Stimulated activated naive B cell treated with anti-CD40 and anti-IgM and Interleukin-4, amounts not matched to agents 10 μg/mL and 1 μg/mL and 100 μg/mL, for 72 hours (primary cell): ENCODE results near the gene OSBPL5.

Source experiments
- ATAC-seq, 2 donors: fragments of 150-1000 bp; cut with Tn5 transposase; replicated peaks; 2 replicates each; pipeline ENCODE4 v1.10.0; 2021; ENCODE audit warnings: moderate library complexity in 1 of 2
- DNase-seq: peaks from one replicate; pipeline ENCODE4 v3.0.0; 2021
- H3K27ac Mint-ChIP-seq: one replicate; pipeline ENCODE4 v1.8.0; 2022; ENCODE audit warnings: mild to moderate bottlenecking, mixed read lengths
- H3K27me3 Mint-ChIP-seq, 2 donors: one replicate each; pipeline ENCODE4 v1.8.0; 2022; ENCODE audit warnings: mixed read lengths in 2 of 2
- H3K36me3 Mint-ChIP-seq, 2 donors: one replicate each; pipeline ENCODE4 v1.8.0; 2022; ENCODE audit warnings: mixed read lengths in 2 of 2, mild to moderate bottlenecking in 1 of 2
- H3K4me1 Mint-ChIP-seq, 2 donors: one replicate each; pipeline ENCODE4 v1.8.0; 2022; ENCODE audit warnings: mixed read lengths in 2 of 2, mild to moderate bottlenecking in 1 of 2
- H3K4me3 Mint-ChIP-seq, 2 donors: one replicate each; pipeline ENCODE4 v1.8.0; 2022; ENCODE audit warnings: mild to moderate bottlenecking in 2 of 2, mixed read lengths in 2 of 2, moderate library complexity in 1 of 2
- H3K9me3 Mint-ChIP-seq, 2 donors: one replicate each; pipeline ENCODE4 v1.8.0; 2022; ENCODE audit warnings: mixed read lengths in 2 of 2, mild to moderate bottlenecking in 1 of 2

The OSBPL5 gene

GRCh38 chr11:3089236-3090061 is 75.7 kb downstream of the OSBPL5 start:
- Mint-ChIP-seq H3K27ac (no peak overlapping the region), H3K36me3 (no peaks in the 10 kb centered on the region), H3K27me3 (peaks cover 11 to 23% of the 10 kb centered on the region in 2 donors), H3K4me3 (no peak overlapping the region), H3K4me1 (peaks cover 4 to 13% of the 10 kb centered on the region in 2 donors), H3K9me3 (no peaks in the 10 kb centered on the region)
- ATAC-seq: no peak
- no peak for DNase-seq

- Mint-ChIP-seq H3K36me3 (no peaks in the 10 kb centered on the region), H3K4me3 (no peak overlapping the region), H3K4me1 (peaks cover 4 to 13% of the 10 kb centered on the region in 2 donors), H3K9me3 (no peaks in the 10 kb centered on the region), H3K27ac (no peak overlapping the region), H3K27me3 (peaks cover 10 to 26% of the 10 kb centered on the region in 2 donors)
- DNase-seq (no peak), ATAC-seq (no peak)
Observed at GRCh38 chr11:3088806-3089205, 76.3 kb downstream of the OSBPL5 start.

DNA sequence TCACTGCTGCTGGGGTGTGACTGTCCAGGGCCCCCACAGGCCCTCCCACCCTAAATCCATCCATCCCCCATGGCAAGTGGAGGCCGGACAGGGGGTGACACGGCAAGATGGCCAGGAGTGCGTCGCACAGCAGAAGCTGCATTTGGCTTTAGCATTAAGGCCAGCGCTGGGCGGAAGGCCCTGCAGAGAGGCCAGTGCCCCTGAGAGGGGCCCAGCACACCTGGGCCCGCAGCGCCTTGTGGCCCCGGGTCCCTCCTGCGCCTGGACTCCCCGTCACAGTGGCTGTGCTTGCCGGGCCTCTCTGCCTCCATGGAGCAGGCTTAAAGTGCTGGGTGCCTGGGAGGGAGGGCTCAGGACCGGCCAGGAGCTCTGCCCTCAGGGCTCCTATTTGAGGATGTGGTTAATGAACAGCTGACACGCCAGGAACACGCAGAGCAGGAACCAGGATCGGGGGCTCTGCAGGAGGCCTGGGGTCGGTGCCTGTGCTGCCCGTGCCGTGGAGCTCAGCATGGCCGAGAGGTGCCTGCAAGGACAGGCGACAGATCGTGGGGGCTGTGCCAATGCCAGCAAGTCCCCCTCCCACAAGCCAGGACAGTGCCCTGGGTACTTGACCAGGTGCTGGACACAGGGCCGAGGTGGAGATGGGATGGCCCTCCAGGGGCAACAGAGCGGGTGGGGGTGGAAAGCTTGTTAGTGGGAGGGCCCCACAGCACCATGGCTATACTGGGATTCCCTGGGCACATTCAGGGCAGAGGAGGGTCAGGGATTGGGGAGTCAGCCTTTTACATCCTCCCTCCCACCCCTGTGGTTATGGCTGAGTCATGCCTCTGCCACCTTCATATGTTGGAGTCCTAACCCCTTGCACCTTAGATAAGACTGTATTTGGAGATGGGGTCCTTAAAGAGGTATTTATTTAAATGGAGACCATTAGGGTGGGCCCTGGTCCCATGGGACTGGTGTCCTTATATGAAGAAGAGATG is 77.0 kb downstream of the OSBPL5 start:
- Mint-ChIP-seq H3K9me3 (no peaks in the 10 kb centered on the region), H3K4me1 (peaks cover 4 to 13% of the 10 kb centered on the region in 2 donors), H3K27ac (no peak overlapping the region), H3K36me3 (no peaks in the 10 kb centered on the region), H3K27me3 (peaks cover 4 to 25% of the 10 kb centered on the region in 2 donors), H3K4me3 (no peak overlapping the region)
- DNase-seq (no peak), ATAC-seq (no peak)

DNA sequence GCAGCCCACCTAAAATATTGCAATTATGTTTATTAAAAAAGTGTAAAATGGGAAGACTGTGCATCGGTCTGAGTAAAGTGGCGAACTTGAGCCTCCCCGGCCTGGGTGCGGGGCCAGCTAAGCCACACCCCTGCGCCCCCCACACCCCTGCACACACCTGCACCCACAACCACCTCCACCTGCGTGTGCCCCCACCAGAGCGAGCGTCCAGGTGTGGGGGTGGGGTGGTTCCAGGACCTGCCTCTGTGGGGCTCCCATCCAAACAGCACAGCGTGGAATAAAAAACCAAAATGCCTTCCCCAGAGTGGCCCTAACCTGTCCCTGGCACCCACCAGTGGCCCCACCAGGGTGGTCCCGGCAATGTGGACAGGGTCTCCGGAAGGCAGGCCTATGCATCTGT is 77.7 kb downstream of the OSBPL5 start:
- H3K27ac Mint-ChIP-seq: no peak overlapping the region
- no peaks in the 10 kb centered on the region for H3K9me3 Mint-ChIP-seq
- H3K4me1 Mint-ChIP-seq: peaks cover 4 to 13% of the 10 kb centered on the region in 2 donors
- DNase-seq (no peak), ATAC-seq (no peak)
- no peaks in the 10 kb centered on the region for H3K36me3 Mint-ChIP-seq
- peaks cover 4 to 25% of the 10 kb centered on the region in 2 donors for H3K27me3 Mint-ChIP-seq
- no peak overlapping the region for H3K4me3 Mint-ChIP-seq

GRCh38 chr11:3086671-3087150 is 78.4 kb downstream of the OSBPL5 start:
- no peak for ATAC-seq
- DNase-seq: no peak
- H3K27ac Mint-ChIP-seq: no peak overlapping the region
- H3K27me3 Mint-ChIP-seq: peaks cover 0 to 21% of the 10 kb centered on the region in 2 donors
- no peak overlapping the region for H3K4me3 Mint-ChIP-seq
- no peaks in the 10 kb centered on the region for H3K9me3 Mint-ChIP-seq
- no peaks in the 10 kb centered on the region for H3K36me3 Mint-ChIP-seq
- H3K4me1 Mint-ChIP-seq: peaks cover 0 to 9% of the 10 kb centered on the region in 2 donors

GRCh38 chr11:3086114-3086513 is 79.0 kb downstream of the OSBPL5 start:
- Mint-ChIP-seq H3K27ac (no peak overlapping the region), H3K9me3 (no peaks in the 10 kb centered on the region)
- no peak for ATAC-seq

DNA sequence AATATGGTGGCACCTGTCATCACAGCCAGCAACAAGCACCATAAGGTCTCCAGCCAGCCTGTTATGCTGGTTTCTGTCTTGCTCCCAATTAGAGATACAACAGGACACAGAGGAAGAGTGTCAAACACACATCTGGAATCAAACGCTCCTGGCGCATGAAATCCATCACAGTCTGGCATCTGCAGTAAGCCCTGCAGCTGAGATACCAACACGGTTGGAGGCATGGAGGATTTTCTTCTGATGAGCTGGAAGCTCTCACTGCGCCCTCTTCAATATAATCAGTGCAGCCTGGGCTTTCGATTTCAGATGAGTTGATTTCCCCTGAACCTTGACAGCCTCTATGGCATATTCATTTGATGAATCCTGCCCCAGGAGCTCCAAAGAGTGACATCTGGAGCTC is 80.1 kb downstream of the OSBPL5 start:
- no peaks in the 10 kb centered on the region for H3K36me3 Mint-ChIP-seq
- DNase-seq (no peak), ATAC-seq (no peak)
- peaks cover 2 to 4% of the 10 kb centered on the region in 2 donors for H3K9me3 Mint-ChIP-seq
- H3K4me3 Mint-ChIP-seq: no peak overlapping the region
- no peaks in the 10 kb centered on the region for H3K4me1 Mint-ChIP-seq
- peaks cover 7 to 22% of the 10 kb centered on the region in 2 donors for H3K27me3 Mint-ChIP-seq
- no peak overlapping the region for H3K27ac Mint-ChIP-seq

More at GRCh38 chr11:3086114-3086513, 79.0 kb downstream of the OSBPL5 start:
- Mint-ChIP-seq H3K4me1 (peaks cover 0 to 3% of the 10 kb centered on the region in 2 donors), H3K36me3 (no peaks in the 10 kb centered on the region), H3K27me3 (peaks cover under 1 to 19% of the 10 kb centered on the region in 2 donors), H3K4me3 (no peak overlapping the region)
- DNase-seq: no peak

DNA sequence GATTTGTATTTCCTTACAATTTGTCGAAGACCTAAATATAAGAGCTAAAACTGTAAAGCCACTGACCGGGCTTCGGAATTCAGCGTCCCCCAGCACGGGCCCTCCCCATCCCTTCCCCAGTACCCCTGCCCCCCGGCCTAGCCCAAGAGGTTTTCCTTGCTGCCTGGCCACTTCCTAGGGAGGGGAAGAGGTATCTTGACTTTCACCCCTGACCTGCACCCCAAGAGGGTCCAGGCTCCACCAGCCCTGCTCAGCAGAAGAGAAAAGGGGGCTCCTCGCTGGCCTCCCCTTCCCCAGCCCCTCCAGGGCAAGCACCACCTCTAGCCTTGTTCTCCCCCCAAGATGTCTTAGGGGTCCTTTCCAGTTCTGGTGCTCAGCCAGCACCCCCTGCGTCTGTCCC is 81.8 kb downstream of the OSBPL5 start:
- no peaks in the 10 kb centered on the region for H3K36me3 Mint-ChIP-seq
- no peak overlapping the region for H3K4me3 Mint-ChIP-seq
- H3K4me1 Mint-ChIP-seq: no peaks in the 10 kb centered on the region
- H3K27ac Mint-ChIP-seq: no peak overlapping the region
- ATAC-seq (no peak), DNase-seq (no peak)
- H3K9me3 Mint-ChIP-seq: peaks cover 2 to 4% of the 10 kb centered on the region in 2 donors
- peaks cover 13 to 22% of the 10 kb centered on the region in 2 donors for H3K27me3 Mint-ChIP-seq

DNA sequence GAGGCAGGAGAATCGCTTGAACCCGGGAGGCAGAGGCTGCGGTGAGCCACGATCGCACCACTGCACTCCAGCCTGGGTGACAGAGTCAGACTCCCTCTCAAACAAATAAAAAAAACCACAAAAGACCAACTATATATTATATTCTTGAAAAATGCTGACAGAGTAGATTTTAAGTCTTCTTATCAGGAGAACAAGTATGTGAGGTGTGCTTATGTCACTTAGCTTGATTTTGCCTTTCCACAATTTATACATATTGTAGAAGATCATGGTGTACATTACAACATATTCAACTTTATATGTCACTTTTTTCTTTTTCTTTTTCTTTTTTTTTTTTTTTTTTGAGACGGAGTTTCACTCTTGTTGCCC is 83.7 kb downstream of the OSBPL5 start:
- Mint-ChIP-seq H3K4me3 (no peak overlapping the region), H3K9me3 (peaks cover 2 to 4% of the 10 kb centered on the region in 2 donors), H3K27me3 (peaks cover 25 to 26% of the 10 kb centered on the region in 2 donors), H3K27ac (no peak overlapping the region), H3K4me1 (no peaks in the 10 kb centered on the region), H3K36me3 (no peaks in the 10 kb centered on the region)
- ATAC-seq: no peak
- no peak for DNase-seq

GRCh38 chr11:3080733-3081385 is 84.3 kb downstream of the OSBPL5 start:
- Mint-ChIP-seq H3K27me3 (peaks cover 24 to 25% of the 10 kb centered on the region in 2 donors), H3K4me1 (no peaks in the 10 kb centered on the region), H3K4me3 (no peak overlapping the region), H3K9me3 (peaks cover 2 to 4% of the 10 kb centered on the region in 2 donors), H3K27ac (no peak overlapping the region), H3K36me3 (no peaks in the 10 kb centered on the region)
- ATAC-seq (no peak), DNase-seq (no peak)

DNA sequence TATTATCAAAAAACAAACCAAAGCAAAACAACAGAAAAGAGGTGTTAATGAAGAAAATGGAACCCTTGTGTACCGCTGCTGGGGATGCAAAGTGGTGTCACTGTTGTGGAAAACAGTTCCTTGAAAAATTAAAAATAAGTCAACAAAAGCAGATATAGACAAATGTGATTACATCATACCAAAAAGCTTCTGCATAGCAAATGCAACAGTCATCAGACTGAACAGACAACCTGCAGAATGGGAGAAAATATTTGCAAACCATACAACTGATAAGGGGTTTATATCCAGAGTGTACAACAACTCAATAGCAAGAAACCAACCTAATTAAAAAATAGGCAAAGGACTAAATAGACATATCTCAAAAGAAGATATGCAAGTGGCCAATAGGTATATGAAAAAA is 85.0 kb downstream of the OSBPL5 start:
- Mint-ChIP-seq H3K4me3 (no peak overlapping the region), H3K36me3 (no peaks in the 10 kb centered on the region), H3K9me3 (peaks cover 2 to 4% of the 10 kb centered on the region in 2 donors), H3K27ac (no peak overlapping the region), H3K4me1 (no peaks in the 10 kb centered on the region), H3K27me3 (peaks cover 20 to 25% of the 10 kb centered on the region in 2 donors)
- DNase-seq (no peak), ATAC-seq (no peak)

- no peak for ATAC-seq
- H3K4me3 Mint-ChIP-seq: no peak overlapping the region
- no peaks in the 10 kb centered on the region for H3K36me3 Mint-ChIP-seq
- H3K27ac Mint-ChIP-seq: no peak overlapping the region
- DNase-seq: no peak
- H3K9me3 Mint-ChIP-seq: peaks cover 2 to 4% of the 10 kb centered on the region in 2 donors
- H3K4me1 Mint-ChIP-seq: peaks cover 0 to 2% of the 10 kb centered on the region in 2 donors
- H3K27me3 Mint-ChIP-seq: peaks cover 9 to 25% of the 10 kb centered on the region in 2 donors
Observed at GRCh38 chr11:3077846-3078440, 87.2 kb downstream of the OSBPL5 start.

DNA sequence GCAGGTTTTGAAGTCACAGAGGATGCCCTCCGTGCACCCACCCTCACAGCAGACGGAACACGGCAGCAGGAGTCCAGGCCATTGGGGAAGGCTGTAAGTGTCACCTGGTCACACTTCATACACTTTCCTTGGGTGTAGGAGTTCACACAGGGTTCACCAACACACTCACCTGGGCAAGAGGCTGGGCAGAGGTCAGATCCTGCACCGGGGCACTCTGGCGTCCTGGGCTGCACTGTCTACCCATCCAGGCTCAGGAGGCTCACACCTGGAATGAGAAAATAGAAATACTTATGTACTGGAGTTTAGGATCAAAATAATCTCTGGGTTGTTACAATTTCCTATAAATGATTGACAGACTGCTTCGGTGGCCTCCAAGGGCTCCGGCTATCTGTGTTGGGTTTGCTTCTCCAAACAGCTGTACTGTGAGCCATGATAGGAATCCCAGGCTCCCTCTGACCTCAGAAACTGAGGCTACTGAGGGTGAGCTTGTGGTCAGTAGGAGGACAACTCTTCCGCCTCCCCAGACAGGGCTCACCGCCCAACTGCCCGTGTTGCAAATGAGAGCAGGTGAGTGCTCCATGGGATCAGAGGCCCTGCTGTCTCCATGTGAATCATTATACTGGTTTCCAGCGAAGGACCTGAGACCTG is 87.8 kb downstream of the OSBPL5 start:
- ATAC-seq: no peak
- DNase-seq: no peak
- Mint-ChIP-seq H3K27ac (no peak overlapping the region), H3K27me3 (peaks cover 9 to 25% of the 10 kb centered on the region in 2 donors), H3K36me3 (no peaks in the 10 kb centered on the region), H3K9me3 (peaks cover 2 to 4% of the 10 kb centered on the region in 2 donors), H3K4me3 (no peak overlapping the region), H3K4me1 (peaks cover 0 to 2% of the 10 kb centered on the region in 2 donors)
